Heart right ventricle (tissue), 16 donors: ENCODE measurements around the gene PIGBOS1. TPM values are rescaled to one million over a fixed set of nuclear protein-coding genes. Genes with fewer than 3 reads are reported as not detected.

Experiments
- ATAC-seq, 8 donors: fragments of 200-7000 bp; cut with Tn5 transposase; one replicate each; pipeline ENCODE4 v1.9.1; 2020; ENCODE audit warnings: mild to moderate bottlenecking in 8 of 8, moderate library complexity in 8 of 8, moderate number of reproducible peaks in 1 of 8
- DNase-seq, 2 donors: peaks; one replicate each; pipeline ENCODE4 v3.0.0-alpha.2; 2020
- H3K27ac ChIP-seq, 10 donors: fragments of 200-600 bp; sonication (generic) in 2 of 10; one replicate each; pipeline versions ENCODE4 v1.5.0 to v1.8.0; 2020 to 2022; ENCODE audit warnings: mild to moderate bottlenecking in 3 of 10
- H3K27me3 ChIP-seq, 7 donors: fragments of 200-600 bp; one replicate each; pipeline ENCODE4 v1.8.0; 2021 to 2022; ENCODE audit warnings: mild to moderate bottlenecking in 2 of 7
- H3K36me3 ChIP-seq, 9 donors: fragments of 200-600 bp; sonication (generic) in 1 of 9; one replicate each; pipeline versions ENCODE4 v1.5.0 to v1.8.0; 2020 to 2022; ENCODE audit warnings: mild to moderate bottlenecking in 2 of 9
- H3K4me1 ChIP-seq, 9 donors: fragments of 200-600 bp; sonication (generic) in 1 of 9; one replicate each; pipeline versions ENCODE4 v1.5.0 to v1.8.0; 2020 to 2022; ENCODE audit warnings: mild to moderate bottlenecking in 4 of 9
- H3K4me3 ChIP-seq, 10 donors: fragments of 200-600 bp; sonication (generic) in 2 of 10; one replicate each; pipeline versions ENCODE4 v1.5.0 to v1.8.0; 2020 to 2022; ENCODE audit warnings: mild to moderate bottlenecking in 7 of 10, moderate library complexity in 2 of 10
- H3K9me3 ChIP-seq, 11 donors: fragments of 200-600 bp in 10 of 11; sonication (generic) in 2 of 11; one replicate each; pipeline versions ENCODE4 v1.5.0 to v1.8.0; 2013 to 2022; ENCODE audit warnings: mild to moderate bottlenecking in 2 of 11, control low read depth in 1 of 11, moderate library complexity in 1 of 11
- WGBS, 2 donors: extraction: QIAGEN DNeasy Blood & Tissue Kit; methylation state at CpG; one replicate each; pipeline ENCODE4 v1.1.7; 2013; ENCODE audit warnings: inconsistent platforms in 1 of 2; 5-methylcytosine and 5-hydroxymethylcytosine counted together
- intact Hi-C, 10 donors: fragments of 100-400 bp; cut with DNase I; formaldehyde crosslinking; loops; one replicate each; pipeline versions ENCODE4 v1.11.1 to v1.14.2; 2022
- polyA plus RNA-seq, 2 donors: library from polyadenylated mRNA; stranded (reverse); fragments of 200-250 nt; gene quantifications; one replicate each; pipeline ENCODE4 v1.2.3, GENCODE V29; 2013
- total RNA-seq, 10 donors: library from RNA; stranded (reverse); fragmentation: NEBNext Ultra II Directional in 3 of 10; extraction: Animal tissue kit (Norgen Biotek cat#: 25700) in 3 of 10; gene quantifications; one replicate each; pipeline versions ENCODE4 v1.2.1 to v1.2.4, GENCODE V29; 2021 to 2023
- TF ChIP-seq, protein P1 (sequence below), 9 donors: fragments of 200-600 bp; sonication (generic) in 2 of 9; IDR thresholded peaks; one replicate each; pipeline versions ENCODE4 v1.5.0 to v1.8.0; 2021 to 2022; ENCODE audit warnings: antibody characterized with exemption in 9 of 9, mild to moderate bottlenecking in 5 of 9, moderate library complexity in 1 of 9
- donor health status: Arrhythmogenic right ventricular cardiomyopathy.
- donor health status: ischemic (EF 13 %, LVEDD 7.1; RV severe dilation, severe dysfunction).
- donor health status: healthy with polysubstance abuse.
- donor health status: DM: no; HTN: yes; CAD: no.
- donor health status: DM: no; HTN: no; CAD: no.
- donor health status: ischemic (EF 25% LVEDD 6.9; RV normal size, moderate dysfunction).
- donor health status: ischemic (EF 25% LVEDD 5.7; RV mildly dilated, moderate dysfunction).
- donor health status: healthy.
- donor health status: DM: yes; HTN: yes; CAD: no.
- donor health status: Ischemic cardiomyopathy.
- donor health status: ischemic (EF 35%, LVEDD 5.7; RV mildly dilated, moderate dysfunction).
- donor health status: nonischemic (EF 11% LVEDD 7.7; RV severe dilation, severe dysfunction).
- donor health status: DM: yes; HTN: yes; CAD: no.
- donor health status: PGD.
- donor health status: ischemic (EF 29% LVEDD 5.4; RV normal size, mild dysfunction).
- donor health status: nonischemic (EF 23%, LVEDD 6.1; RV moderate dilation, normal function).

PIGBOS1 gene
- total and polyA plus RNA-seq, 12 donors, result 3.3 to 20.5 (median 7.6) TPM

DNA sequence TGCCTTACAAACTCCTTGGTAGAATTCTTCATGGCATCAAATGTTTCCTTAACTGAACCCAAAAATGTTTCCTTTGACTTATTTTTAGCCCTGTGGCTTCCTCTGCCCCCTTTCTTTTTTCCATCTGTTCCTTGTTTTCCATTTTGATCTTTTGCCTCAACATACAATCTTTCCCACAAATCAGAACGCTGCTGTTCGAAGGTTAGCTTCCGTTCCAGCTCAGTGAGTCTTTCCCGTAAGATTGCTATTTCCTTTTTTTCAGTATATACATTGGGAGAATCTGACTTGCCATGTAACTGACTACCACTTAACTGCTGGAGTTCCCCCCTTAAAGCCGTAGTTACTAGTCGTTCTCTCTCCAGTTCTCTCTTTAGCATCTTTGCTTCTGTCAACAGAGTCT is 41.3 kb upstream of the PIGBOS1 start:
- H3K27ac ChIP-seq, result no peak overlapping the region
- ATAC-seq (no peak), DNase-seq (no peak)
- no peak overlapping the region for H3K4me3 ChIP-seq
- no peaks in the 10 kb centered on the region for H3K4me1 ChIP-seq
- 66 to 69% methylated on average over 6 of the region's 6 CpGs for WGBS, 2 donors
- no peaks in the 10 kb centered on the region for H3K9me3 ChIP-seq
- H3K27me3 ChIP-seq, result no peaks in the 10 kb centered on the region
- intact Hi-C loops, result no loop called here
- peaks cover 0 to 99% (median 28%) of the 10 kb centered on the region in 9 donors for H3K36me3 ChIP-seq
- TF ChIP-seq, protein P1, sequence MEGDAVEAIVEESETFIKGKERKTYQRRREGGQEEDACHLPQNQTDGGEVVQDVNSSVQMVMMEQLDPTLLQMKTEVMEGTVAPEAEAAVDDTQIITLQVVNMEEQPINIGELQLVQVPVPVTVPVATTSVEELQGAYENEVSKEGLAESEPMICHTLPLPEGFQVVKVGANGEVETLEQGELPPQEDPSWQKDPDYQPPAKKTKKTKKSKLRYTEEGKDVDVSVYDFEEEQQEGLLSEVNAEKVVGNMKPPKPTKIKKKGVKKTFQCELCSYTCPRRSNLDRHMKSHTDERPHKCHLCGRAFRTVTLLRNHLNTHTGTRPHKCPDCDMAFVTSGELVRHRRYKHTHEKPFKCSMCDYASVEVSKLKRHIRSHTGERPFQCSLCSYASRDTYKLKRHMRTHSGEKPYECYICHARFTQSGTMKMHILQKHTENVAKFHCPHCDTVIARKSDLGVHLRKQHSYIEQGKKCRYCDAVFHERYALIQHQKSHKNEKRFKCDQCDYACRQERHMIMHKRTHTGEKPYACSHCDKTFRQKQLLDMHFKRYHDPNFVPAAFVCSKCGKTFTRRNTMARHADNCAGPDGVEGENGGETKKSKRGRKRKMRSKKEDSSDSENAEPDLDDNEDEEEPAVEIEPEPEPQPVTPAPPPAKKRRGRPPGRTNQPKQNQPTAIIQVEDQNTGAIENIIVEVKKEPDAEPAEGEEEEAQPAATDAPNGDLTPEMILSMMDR (IDR thresholded peaks at IDR 0.05), result no peak

- H3K36me3 ChIP-seq, result peaks cover 0 to 99% (median 23%) of the 10 kb centered on the region in 9 donors
- no peaks in the 10 kb centered on the region for H3K27me3 ChIP-seq
- TF ChIP-seq, protein P1 (IDR thresholded peaks at IDR 0.05), result no peak
- no peaks in the 10 kb centered on the region for H3K9me3 ChIP-seq
- no peaks in the 10 kb centered on the region for H3K4me1 ChIP-seq
- no peak for ATAC-seq
- H3K4me3 ChIP-seq, result no peak overlapping the region
- DNase-seq, result no peak
- intact Hi-C loops, result no loop called here
- H3K27ac ChIP-seq, result no peak overlapping the region
These were observed 39.5 kb upstream of the PIGBOS1 start for GRCh38 chr15:55358471-55358870.

- H3K36me3 ChIP-seq, result peaks cover 0 to 99% (median 20%) of the 10 kb centered on the region in 9 donors
These were observed 38.9 kb upstream of the PIGBOS1 start for GRCh38 chr15:55357774-55358173.

DNA sequence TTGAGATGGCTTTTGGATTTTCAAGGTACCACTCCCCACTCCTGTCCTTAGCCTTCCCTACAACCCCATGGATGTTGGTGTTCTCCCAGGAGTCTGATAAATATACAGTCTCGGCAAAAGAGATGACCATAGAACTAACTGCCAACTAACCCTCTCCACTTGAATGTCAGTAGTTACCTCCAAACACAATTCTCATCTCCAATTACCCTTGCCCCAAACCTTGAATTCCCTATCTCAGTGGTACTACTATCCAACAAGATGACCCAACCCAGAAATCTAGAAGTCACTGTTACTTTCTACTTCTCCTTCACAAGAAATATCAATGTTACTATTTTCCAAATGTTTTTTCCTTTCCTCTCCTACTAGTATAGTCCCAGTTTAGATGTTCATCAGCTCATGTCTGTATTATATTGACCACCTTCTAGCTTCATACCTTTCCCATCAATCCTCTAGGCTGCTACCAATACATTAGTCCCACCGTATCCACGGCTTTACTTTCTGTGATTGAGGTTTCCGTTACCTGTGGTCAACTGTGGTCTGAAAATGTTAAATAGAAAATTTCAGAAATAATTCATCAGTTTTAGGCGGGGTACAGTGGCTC is 38.2 kb upstream of the PIGBOS1 start:
- H3K27me3 ChIP-seq, result no peaks in the 10 kb centered on the region
- peaks cover 0 to 99% (median 20%) of the 10 kb centered on the region in 9 donors for H3K36me3 ChIP-seq
- no peaks in the 10 kb centered on the region for H3K4me1 ChIP-seq
- intact Hi-C loops, result no loop called here
- DNase-seq (no peak), ATAC-seq (no peak)
- 97 to 99% methylated on average over 5 of the region's 5 CpGs for WGBS, 2 donors
- H3K27ac ChIP-seq, result no peak overlapping the region
- no peaks in the 10 kb centered on the region for H3K9me3 ChIP-seq
- TF ChIP-seq, protein P1 (IDR thresholded peaks at IDR 0.05), result no peak
- H3K4me3 ChIP-seq, result no peak overlapping the region

More at GRCh38 chr15:55357774-55358173, 38.9 kb upstream of the PIGBOS1 start:
- Histone ChIP-seq H3K27me3 (no peaks in the 10 kb centered on the region), H3K4me1 (no peaks in the 10 kb centered on the region), H3K9me3 (no peaks in the 10 kb centered on the region), H3K4me3 (no peak overlapping the region), H3K27ac (no peak overlapping the region)
- intact Hi-C loops, result no loop called here
- ATAC-seq, result no peak
- no peak for DNase-seq
- TF ChIP-seq, protein P1 (IDR thresholded peaks at IDR 0.05), result no peak
- WGBS, 2 donors, result 96 to 99% methylated on average over 2 of the region's 2 CpGs
